NCI-H2107 (cell line): ENCODE measurements around the gene DDTL.
"Not testable (repeated sequence)": the region's sequence is repeated elsewhere in the genome, so short reads cannot be mapped to it uniquely, and the experiment has no call there.

ENCODE experiments used
- DNase-seq: peaks from one replicate; lab custom pipeline; 2025; lab: John Stamatoyannopoulos, UW

DDTL gene

GRCh38 chr22:23966568-23966967, at the start of gene DDTL:
DDTL (plus strand) TSS chr22:23966888; CDS start chr22:23966915, 27 bp downstream.
- not testable (repeated sequence) for DNase-seq

- DNase-seq = not testable (repeated sequence)
Measured at GRCh38 chr22:23920267-23920611, 46.4 kb upstream of the DDTL start.

GRCh38 chr22:23921586-23922201, 45.0 kb upstream of the DDTL start:
- not testable (repeated sequence) for DNase-seq

- no peak for DNase-seq
Measured at GRCh38 chr22:23922921-23923320, 43.8 kb upstream of the DDTL start.

- no peak for DNase-seq
Measured at GRCh38 chr22:23925020-23925606, 41.6 kb upstream of the DDTL start.

- no peak for DNase-seq
Measured at GRCh38 chr22:23926561-23926960, 40.1 kb upstream of the DDTL start.

GRCh38 chr22:23938328-23939016, 28.2 kb upstream of the DDTL start:
- DNase-seq = no peak

GRCh38 chr22:23939017-23939357, 27.7 kb upstream of the DDTL start:
- no peak for DNase-seq

GRCh38 chr22:23940166-23940565, 26.5 kb upstream of the DDTL start:
- DNase-seq = not testable (repeated sequence)

GRCh38 chr22:23947391-23947790, 19.3 kb upstream of the DDTL start:
- DNase-seq = not testable (repeated sequence)

- not testable (repeated sequence) for DNase-seq
Measured at GRCh38 chr22:23949764-23950163, 16.9 kb upstream of the DDTL start.

GRCh38 chr22:23951383-23951782, 15.3 kb upstream of the DDTL start:
- not testable (repeated sequence) for DNase-seq

GRCh38 chr22:23952794-23953405, 13.8 kb upstream of the DDTL start:
- DNase-seq = not testable (repeated sequence)

GRCh38 chr22:23953485-23953884, 13.2 kb upstream of the DDTL start:
- DNase-seq = not testable (repeated sequence)

- DNase-seq = not testable (repeated sequence)
Measured at GRCh38 chr22:23954193-23954990, 12.3 kb upstream of the DDTL start.

GRCh38 chr22:23954991-23955305, 11.7 kb upstream of the DDTL start:
- DNase-seq = not testable (repeated sequence)

GRCh38 chr22:23955886-23956285, 10.8 kb upstream of the DDTL start:
- not testable (repeated sequence) for DNase-seq

- peak; percentile 3 for DNase-seq
Measured at GRCh38 chr22:23956301-23956900, 10.3 kb upstream of the DDTL start.

- not testable (repeated sequence) for DNase-seq
Measured at GRCh38 chr22:23961084-23961771, 5.5 kb upstream of the DDTL start, which contains the start of gene GSTT2B. GSTT2B (minus strand) TSS chr22:23961195; CDS start chr22:23961131, 64 bp downstream.

GRCh38 chr22:23966094-23966493, 594 bp upstream of the DDTL start:
- DNase-seq = not testable (repeated sequence)

GRCh38 chr22:23969071-23969470, 2.4 kb downstream of the DDTL start:
- no peak for DNase-seq
